Measurements from ENCODE around the gene TCP11X2.
"Not testable (repeated sequence)": the region's sequence is repeated elsewhere in the genome, so short reads cannot be mapped to it uniquely, and the experiment has no call there.

TCP11X2 gene

GRCh38 chrX:102471762-102472220 is at the start of gene TCP11X2:
TSS of gene TCP11X2 (minus strand) at chrX:102471812.
- not testable (repeated sequence) for H2AFZ ChIP-seq; H3K4me2 ChIP-seq (ENCODE audit: low read length); H3K27me3 ChIP-seq (ENCODE audit: control insufficient read depth, insufficient read depth, low read length); H3K4me3 ChIP-seq (ENCODE audit: low read depth, low read length); H3K4me1 ChIP-seq; H3K79me2 ChIP-seq; H3K9ac ChIP-seq; H3K9me3 ChIP-seq (ENCODE audit: control insufficient read depth, low read length); H3K27ac ChIP-seq; H3K36me3 ChIP-seq (ENCODE audit: control insufficient read depth, insufficient read depth, low read length)

- Histone ChIP-seq H3K79me2 (no peaks in the 10 kb centered on the region), H3K4me3 (ENCODE audit: low read depth, low read length) (no peak overlapping the region), H3K27me3 (ENCODE audit: control insufficient read depth, insufficient read depth, low read length) (no peaks in the 10 kb centered on the region), H2AFZ (no peak overlapping the region), H3K4me1 (no peaks in the 10 kb centered on the region), H3K4me2 (ENCODE audit: low read length) (no peak overlapping the region), H3K27ac (no peak overlapping the region), H3K36me3 (ENCODE audit: control insufficient read depth, insufficient read depth, low read length) (no peaks in the 10 kb centered on the region), H3K9me3 (ENCODE audit: control insufficient read depth, low read length) (no peaks in the 10 kb centered on the region), H3K9ac (no peak overlapping the region)
- peak; percentile 7 for TF ChIP-seq CTCF (IDR thresholded peaks at IDR 0.05)
Measured at GRCh38 chrX:102517326-102517725, 45.7 kb upstream of the TCP11X2 start.

GRCh38 chrX:102515975-102516941 is 44.6 kb upstream of the TCP11X2 start, which contains the start of gene TMSB15A:
TSS of gene TMSB15A (minus strand) at chrX:102516739.
- H3K9ac ChIP-seq = no peak within 1 kb of the TSS

GRCh38 chrX:102514536-102514935 is 42.9 kb upstream of the TCP11X2 start:
- H3K4me3 ChIP-seq (ENCODE audit: low read depth, low read length) = no peak overlapping the region

More at GRCh38 chrX:102515975-102516941, 44.6 kb upstream of the TCP11X2 start, which contains the start of gene TMSB15A:
- H3K4me1 ChIP-seq = no peaks in the 10 kb centered on the region
- TF ChIP-seq CTCF (IDR thresholded peaks at IDR 0.05) = no peak
- no peaks in the 10 kb centered on the region for H3K79me2 ChIP-seq
- no peaks in the 10 kb centered on the region for H3K36me3 ChIP-seq (ENCODE audit: control insufficient read depth, insufficient read depth, low read length)
- H3K27me3 ChIP-seq (ENCODE audit: control insufficient read depth, insufficient read depth, low read length) = no peaks in the 10 kb centered on the region
- no peak within 1 kb of the TSS for H3K27ac ChIP-seq
- peak within 1 kb of the TSS; percentile 44 for H3K4me3 ChIP-seq (ENCODE audit: low read depth, low read length)
- H3K9me3 ChIP-seq (ENCODE audit: control insufficient read depth, low read length) = no peaks in the 10 kb centered on the region
- H3K4me2 ChIP-seq (ENCODE audit: low read length) = peak within 1 kb of the TSS; percentile 66
- peak within 1 kb of the TSS; percentile 76 for H2AFZ ChIP-seq

More at GRCh38 chrX:102514536-102514935, 42.9 kb upstream of the TCP11X2 start:
- H2AFZ ChIP-seq = no peak overlapping the region
- H3K9ac ChIP-seq = no peak overlapping the region
- no peaks in the 10 kb centered on the region for H3K9me3 ChIP-seq (ENCODE audit: control insufficient read depth, low read length)
- H3K79me2 ChIP-seq = no peaks in the 10 kb centered on the region
- no peaks in the 10 kb centered on the region for H3K27me3 ChIP-seq (ENCODE audit: control insufficient read depth, insufficient read depth, low read length)
- TF ChIP-seq CTCF (IDR thresholded peaks at IDR 0.05) = no peak
- no peak overlapping the region for H3K27ac ChIP-seq
- no peaks in the 10 kb centered on the region for H3K4me1 ChIP-seq
- no peaks in the 10 kb centered on the region for H3K36me3 ChIP-seq (ENCODE audit: control insufficient read depth, insufficient read depth, low read length)
- no peak overlapping the region for H3K4me2 ChIP-seq (ENCODE audit: low read length)
